PC-9 (cell line): ENCODE results near the gene GSG1.

Experiments
- CTCF ChIP-seq: fragments of 200-600 bp; sonication (generic); conservative IDR thresholded peaks from 2 replicates; pipeline ENCODE4 v1.6.1; 2017; ENCODE audit warnings: mixed run types, antibody characterized with exemption, mild to moderate bottlenecking, moderate library complexity
- EZH2 ChIP-seq: fragments of 200-600 bp; sonication (generic); IDR thresholded peaks from 2 replicates; pipeline ENCODE4 v1.8.0; 2017; ENCODE audit warnings: antibody characterized with exemption, low read depth

- no peak for TF ChIP-seq EZH2
- TF ChIP-seq CTCF = no peak
These were observed 36.1 kb downstream of the GSG1 start for GRCh38 chr12:13067322-13067721.
